Fibroblast of the conjunctiva (primary cell): ENCODE results near the gene NKX2-8.
A peak's percentile ranks its signal among the peaks of the same experiment; 100 is the strongest.

Source experiments
- DNase-seq: peaks from one replicate; pipeline ENCODE4 v3.0.0-alpha.2; 2010; ENCODE audit warnings: low read depth

The NKX2-8 gene

DNA sequence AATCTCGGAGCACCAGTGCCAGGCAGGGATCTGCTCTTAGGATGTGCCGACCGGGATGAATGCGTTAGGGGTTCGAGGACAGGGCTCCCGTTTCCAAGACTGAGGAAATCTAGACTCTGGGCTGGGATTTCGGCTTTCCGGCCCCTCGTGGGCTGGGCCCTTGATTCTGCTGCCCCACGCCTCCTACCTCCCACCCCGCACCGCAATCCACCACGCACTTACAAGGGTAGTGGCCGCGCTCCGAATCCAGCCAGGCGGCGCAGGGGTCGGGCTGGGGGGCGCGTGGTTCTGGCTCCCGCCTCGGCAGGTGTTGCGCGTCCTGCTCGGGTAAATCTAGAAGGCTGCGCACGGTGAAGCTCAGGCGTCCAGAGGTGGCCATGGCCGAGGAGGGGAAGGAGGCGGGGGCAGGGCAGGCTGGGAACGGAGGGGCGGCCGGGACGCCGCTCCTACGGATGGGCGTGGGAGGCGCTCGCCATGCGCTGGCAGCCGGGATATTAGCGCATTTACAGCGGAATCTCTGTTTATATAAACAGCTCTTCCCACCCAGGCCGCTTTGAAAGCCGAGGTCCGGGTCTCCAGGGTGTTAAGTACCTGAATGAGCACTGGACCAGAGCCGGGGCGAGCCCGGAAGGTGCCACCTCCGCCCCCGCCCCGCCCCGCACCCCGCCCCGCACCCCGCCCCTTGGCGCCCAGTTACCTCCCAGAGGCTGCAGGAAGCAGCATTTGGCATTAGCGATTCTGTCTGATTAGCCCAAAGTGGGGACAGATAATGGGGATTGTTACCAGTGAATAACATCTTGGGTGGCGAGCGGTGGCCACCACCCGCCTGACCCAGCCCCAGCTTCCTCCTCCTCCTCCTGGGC is at the start of gene NKX2-8:
NKX2-8 (minus strand) TSS at position 604 of the 863 bp plus-strand sequence; CDS start at position 379, 225 bp downstream.
- no peak for DNase-seq

- no peak for DNase-seq
Measured at GRCh38 chr14:36627981-36628380, 45.6 kb upstream of the NKX2-8 start.

DNA sequence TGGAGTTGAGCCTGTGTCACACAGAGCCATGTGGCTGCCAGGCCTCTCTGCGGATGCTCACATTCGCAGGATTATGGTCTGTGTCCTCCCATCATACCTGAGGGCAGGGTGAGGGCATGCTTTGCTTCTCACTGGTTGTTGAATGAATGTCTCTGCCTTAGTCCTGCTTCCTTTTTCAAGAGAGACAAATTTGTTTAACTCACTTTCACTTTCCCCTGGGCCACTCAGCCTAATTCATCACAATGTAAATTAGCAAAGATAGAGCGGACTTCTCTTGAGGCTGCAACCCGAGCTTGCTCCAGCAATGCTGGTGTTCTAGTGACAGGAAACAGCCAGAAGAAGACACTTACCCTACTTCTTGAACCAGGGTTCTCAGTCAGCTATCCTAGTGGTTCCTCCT is 43.7 kb upstream of the NKX2-8 start:
- no peak for DNase-seq

DNA sequence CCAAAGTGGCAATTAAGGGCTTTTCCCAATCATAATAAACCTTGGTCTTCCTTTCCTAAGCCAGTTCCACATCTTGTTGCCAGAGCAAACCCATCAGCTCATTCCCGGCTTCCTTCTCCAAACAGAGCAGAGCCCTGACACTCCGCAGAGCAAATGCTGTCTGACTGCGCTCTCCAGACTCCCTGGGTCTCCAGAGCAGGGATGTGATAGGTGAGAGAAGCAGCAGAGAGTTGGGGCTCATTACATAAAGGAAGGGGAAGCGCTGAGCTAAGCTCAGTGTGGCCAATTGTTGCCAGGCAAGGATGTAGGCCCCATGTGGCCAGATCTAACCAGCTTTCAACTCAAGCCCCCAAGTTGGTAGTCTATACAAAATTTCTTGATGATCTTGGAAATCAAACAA is 43.0 kb upstream of the NKX2-8 start:
- no peak for DNase-seq

GRCh38 chr14:36625014-36625413 is 42.6 kb upstream of the NKX2-8 start:
- no peak for DNase-seq

DNA sequence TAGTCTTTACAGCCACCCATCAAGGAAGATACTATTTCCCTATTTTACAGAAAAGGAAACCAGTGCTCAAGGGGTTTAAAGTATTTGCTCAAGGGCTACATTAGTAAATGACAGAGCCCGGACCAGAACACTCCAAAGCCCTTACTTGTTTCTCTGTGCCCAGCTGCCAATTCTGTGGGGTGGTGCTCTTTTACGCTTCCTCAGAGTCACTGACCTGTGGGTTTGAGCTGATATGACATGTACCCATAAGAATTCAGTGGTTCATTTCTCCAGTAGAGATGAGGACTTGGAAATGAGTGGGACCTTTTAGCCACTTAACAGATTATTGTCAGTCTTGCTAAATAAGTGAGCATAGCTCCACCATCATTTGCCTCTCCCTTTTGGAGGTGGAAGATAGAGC is 37.4 kb upstream of the NKX2-8 start:
- no peak for DNase-seq

- DNase-seq = no peak
Measured at GRCh38 chr14:36619131-36619530, 36.7 kb upstream of the NKX2-8 start.

GRCh38 chr14:36618641-36619040 is 36.2 kb upstream of the NKX2-8 start:
- no peak for DNase-seq

DNA sequence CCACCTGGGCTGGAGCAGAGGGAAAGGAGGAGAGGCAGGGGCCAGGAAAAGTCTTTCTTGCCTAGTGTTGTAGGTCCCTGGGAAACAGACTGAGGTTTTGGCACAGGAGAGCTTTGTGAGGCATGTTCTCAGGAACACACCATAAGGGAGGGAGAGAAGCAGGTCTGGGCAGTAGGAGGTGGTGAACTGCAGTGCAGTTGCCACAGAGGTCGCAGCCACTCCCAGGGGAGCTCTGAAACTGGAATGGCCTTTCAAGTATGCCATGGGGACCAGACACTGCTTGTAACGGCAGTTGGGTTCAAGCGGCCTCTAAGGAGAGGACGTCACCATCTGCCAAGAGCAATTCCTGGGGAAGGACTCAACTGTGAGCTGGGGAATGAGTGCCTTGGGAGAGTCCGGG is 35.4 kb upstream of the NKX2-8 start:
- no peak for DNase-seq

DNA sequence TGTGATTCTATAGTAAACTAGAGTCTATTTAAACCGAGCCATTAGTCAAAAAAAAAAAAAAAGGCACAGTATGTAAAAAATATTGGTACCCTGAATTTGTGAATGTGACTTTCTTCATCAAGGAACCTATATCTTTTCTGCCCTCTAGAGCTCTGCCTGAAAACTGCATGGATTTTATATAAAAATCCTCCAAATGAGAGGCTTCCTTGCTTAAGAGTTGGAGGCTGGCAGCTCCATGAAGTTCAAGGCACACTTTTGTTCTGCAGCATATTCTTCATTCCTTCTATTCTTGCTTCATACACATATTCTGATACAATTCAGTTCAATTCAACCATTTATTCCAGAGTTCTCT is 23.1 kb upstream of the NKX2-8 start:
- no peak for DNase-seq

- DNase-seq = peak; percentile 52
Measured at GRCh38 chr14:36604757-36605505, 22.5 kb upstream of the NKX2-8 start.

GRCh38 chr14:36600431-36600830 is 18.0 kb upstream of the NKX2-8 start:
- no peak for DNase-seq

DNA sequence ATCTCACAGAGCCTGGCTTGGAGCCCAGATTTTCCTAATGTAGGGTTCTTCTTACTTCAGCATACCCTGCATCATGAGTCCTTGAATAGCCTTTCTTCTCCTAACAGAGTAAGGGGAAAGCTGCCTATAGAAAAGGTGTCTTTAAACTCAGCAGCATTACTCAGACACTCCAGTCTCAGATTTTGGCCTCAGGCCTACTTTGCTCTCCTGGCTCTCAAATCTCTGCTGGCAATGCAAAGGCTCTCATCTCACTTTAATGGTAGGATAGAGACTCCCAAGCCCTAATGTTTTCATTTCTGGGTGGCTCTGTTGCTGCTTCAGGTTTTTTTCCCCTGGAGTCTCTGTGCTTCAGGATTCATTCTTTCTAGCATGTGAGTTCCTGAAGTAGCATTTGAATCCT is 9.1 kb upstream of the NKX2-8 start:
- DNase-seq = no peak

DNA sequence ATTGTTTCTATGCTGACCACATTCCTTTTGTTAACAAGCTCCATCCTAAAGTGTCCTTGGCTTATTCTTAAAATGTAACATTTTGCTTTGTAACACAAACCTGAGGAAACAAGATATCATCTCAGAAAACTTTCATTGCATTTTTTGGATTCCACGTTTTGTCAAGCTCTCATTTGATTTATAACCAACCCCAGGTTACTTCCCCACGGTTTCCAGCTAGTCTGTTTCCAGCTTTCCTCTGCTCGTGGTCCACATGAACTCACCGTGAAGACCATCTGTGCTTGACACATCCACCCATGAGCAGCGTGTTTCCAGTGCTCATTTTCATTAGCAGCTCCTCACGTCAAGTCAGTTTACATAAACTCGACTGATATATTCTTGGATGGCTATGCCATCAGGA is 6.4 kb upstream of the NKX2-8 start:
- no peak for DNase-seq

DNA sequence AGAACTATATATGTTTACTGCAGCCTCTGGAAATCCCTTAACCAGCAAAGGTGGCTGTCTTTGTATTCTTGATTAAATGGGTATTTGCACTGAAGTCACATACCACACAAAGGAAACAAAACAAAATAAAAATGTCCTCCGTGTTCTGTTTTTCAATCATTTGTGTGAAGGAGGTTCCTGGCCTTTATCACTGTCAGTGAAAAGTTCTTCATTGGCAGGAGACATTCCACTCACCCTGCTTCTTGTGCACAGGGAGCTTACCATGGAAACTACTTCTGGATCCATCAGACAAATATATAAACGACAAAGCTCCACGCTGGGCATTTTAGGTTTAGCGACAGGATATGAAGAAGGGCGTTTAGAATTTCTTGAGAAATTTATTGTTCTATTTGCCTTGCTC is 5.7 kb upstream of the NKX2-8 start:
- DNase-seq = no peak

DNA sequence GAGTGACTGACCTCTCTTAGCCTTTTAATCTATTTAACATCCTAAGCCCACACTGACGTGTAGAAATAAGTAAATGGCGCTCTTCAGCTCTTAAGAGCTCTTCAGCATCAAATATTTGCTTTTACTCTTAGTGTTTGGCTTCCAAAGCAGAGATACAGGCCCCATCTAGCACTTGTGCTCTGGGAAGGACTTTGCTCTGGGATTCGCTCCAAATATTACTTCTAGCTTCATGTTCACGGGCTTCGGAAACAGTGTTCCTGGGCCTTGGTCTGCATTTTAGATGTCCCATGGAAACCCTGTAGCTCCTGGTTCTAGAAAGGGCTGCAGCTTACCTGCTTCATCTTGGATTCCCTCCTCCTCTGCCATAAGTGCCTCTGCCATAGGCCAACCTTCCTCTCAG is 2.7 kb upstream of the NKX2-8 start:
- DNase-seq = no peak

DNA sequence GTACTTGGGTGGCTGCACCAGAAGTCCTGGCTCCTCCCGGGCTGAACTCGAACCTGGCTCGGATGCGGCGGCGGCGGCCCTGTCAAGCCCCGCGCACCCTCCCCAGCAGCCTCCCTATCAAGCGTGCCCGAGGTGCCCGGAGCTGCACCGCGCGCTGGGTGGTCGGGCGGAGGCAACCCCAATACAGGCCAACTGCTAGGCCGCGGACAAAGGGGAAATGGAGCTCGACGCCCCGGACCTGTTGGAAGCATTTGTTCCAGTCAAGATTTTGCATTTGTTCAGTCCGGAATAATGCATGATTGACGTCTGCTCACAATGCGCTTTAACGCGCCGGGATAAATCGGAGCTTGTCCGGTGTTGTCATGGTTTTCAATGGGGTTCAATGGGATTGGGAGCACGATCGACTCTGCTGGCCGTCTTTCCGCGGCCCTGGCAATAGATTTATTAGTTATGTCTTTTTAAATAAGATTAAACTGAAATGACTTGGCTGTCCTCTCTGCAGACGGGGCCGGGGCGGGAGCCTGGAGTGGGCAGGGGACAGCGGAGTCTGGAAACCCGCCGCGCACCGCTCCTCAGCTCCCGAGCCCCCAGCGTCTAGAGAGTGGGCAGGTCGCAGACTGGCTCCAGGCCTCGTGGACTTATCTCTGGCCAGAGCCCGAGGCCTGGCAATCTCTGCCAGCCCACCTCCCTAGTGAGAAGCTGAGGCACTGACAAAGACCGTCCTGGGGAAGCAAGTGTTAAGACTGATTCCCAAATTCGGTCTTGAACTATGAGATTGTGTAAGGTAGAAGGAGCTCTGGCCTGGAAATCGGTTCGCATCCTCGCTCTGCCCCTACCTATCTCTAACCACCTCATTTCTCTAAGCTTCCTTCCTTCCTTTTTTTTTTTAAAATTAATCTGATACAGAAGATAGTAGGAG is 1.7 kb upstream of the NKX2-8 start:
- DNase-seq = no peak

- no peak for DNase-seq
Measured at GRCh38 chr14:36583242-36583892, 953 bp upstream of the NKX2-8 start.

- no peak for DNase-seq
Measured at GRCh38 chr14:36582874-36583241, 444 bp upstream of the NKX2-8 start.

- DNase-seq = no peak
Measured at GRCh38 chr14:36580856-36581831, 1.3 kb downstream of the NKX2-8 start.
